HL-60/S4 treated with retinoic acid at 250 ng/mL for 4 days and 3 days (cell line): Measurements from ENCODE around the gene PRKCE.

Source experiments
- in situ Hi-C: fragments of 300-500 bp; cut with MboI; formaldehyde crosslinking; loops from 2 replicates; pipeline ENCODE4 v1.7.0; 2022; ENCODE audit warnings: low sequenced_read_pairs

PRKCE gene

DNA sequence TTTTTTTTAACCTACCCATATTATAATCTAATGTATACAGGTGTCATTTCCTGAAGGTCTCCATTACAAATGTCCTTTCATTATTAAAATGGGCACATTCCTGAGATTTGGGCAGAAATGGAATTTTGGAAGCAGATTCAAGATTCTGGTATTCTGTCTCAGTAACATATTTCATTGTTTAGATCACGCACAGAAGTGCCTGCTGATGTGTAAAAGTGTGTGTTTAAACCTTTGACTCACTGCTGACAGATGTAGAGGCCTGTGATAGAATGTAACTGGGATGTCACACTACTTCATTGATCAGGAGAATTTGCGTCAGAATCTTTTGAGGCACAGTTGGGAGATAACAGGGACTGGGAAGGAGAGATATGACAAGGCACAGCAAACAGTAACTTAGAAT is 368.9 kb downstream of the PRKCE start:
- in situ Hi-C loops: loop anchor here (25.0 kb wide), 1 partner anchor 1317 kb away; no protein-coding TSS in a partner anchor

DNA sequence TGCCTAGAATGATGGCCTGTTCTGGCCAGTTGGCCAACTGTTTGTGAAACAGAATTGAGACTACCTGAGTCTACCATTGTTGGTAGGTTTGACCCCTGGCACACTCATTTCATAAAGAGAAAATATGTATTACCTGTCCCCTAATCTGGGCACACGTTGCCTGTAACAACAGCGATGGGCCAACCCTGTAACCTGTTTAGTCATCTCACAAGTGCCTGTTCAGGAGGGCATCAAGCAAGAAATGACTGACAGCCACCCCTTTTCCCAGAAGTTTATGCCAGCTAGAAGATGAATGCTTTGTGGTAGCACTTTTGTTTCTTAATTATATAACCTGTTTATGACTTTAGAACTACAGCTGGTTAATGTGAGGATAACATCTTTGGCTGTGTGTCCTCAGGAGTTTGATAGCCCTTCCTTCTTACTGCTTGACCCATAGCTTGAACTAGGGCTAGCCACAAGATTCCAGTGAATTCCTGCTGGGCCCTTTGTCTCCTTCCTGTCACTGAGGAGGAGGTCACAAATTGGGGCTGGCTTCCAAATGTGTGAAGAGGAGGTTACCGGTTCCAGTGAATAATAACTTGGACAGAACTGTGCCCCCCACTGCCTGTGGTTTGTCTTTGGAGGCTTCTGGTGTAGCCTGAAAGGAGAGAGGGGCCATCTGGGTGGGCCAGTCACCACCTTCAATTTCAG is 371.8 kb downstream of the PRKCE start:
- in situ Hi-C loops: loop anchor here (25.0 kb wide), 1 partner anchor 1314 kb away; no protein-coding TSS in a partner anchor

DNA sequence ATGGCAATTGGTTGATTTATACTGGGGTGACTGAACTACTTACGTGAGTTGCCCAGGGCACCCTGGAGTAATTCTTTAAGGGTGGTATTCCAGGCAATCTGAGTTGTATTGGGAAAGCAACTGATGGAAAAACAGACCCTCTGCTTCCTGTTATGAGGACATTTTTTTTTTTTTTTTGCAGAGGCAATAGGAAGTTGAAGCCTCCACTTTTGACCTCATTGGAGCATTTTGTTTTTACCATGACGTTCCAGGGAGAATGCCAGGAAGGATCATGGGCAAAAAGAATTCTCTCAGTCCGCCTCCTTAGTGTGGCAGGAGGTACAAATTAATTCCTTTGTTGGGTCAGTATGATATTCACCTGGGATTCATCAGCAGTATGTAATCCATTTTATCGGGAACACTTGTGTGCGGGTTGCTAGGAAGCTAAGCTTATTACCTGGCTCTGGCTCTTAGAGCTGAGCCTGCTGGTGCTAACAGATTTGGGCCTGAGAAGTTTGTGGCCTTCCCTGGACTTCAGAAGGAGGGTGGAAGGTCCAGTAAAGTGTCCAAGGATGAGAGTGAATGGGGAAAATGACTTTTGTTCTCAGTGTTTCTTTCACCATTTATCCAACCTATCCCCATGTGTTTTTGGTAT is 372.8 kb downstream of the PRKCE start:
- in situ Hi-C loops: loop anchor here (25.0 kb wide), 1 partner anchor 1313 kb away; no protein-coding TSS in a partner anchor

DNA sequence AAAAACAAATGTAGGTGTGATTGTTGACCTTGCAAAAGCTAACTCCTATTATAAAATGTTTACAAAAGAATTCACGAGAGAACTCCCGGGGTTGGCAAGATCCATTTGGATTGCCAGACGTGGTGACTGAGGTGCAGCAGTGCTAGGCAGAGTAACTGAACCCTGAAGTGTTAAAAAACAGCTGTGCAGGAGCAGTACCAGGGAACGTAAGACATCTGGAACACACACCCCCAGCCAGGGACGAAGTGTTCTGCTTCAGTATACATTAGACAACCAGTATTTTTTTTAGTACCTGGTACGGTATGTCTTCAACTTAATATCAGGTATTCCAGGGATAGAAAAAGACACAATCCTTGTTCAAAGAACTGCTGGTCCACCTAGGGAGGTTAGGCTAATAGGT is 373.6 kb downstream of the PRKCE start:
- in situ Hi-C loops: no loop called here

DNA sequence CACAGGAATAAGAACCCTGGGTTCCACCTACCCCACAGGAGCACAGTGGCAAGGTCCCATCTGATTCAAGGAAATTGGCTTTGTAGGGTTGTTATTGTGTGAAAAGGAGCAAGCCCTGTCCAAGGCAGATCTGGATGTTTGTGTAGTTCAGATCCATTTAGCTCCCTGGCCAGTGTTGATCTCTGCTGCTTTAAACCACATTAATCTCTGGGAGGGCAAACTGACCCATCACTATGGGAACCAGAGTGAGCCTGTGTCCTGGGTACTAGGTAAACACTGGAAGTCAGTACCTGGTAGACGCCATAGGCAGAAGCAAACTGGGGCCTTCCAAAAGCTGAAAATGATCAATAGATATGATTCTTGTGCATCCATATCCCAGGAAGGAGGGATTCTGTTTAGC is 374.2 kb downstream of the PRKCE start:
- in situ Hi-C loops: no loop called here

DNA sequence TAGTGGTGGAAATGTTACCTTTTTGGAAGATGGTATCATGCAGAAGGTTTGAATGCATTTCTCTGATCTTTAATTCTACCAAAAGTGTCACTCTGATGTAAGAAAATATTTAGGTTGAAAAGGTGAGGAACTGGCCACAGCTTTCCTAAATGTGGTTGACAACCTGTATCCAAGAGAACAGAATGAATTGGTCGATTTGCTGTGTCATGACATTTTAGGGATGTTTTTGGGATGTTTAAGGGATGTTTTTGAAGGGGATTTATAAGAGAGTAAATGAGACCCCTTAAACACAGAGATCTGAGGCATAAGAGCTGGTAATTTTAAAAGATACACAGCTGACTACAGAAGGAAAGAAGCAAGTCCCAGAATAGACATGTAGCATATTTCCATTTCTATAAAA is 375.0 kb downstream of the PRKCE start:
- in situ Hi-C loops: no loop called here

DNA sequence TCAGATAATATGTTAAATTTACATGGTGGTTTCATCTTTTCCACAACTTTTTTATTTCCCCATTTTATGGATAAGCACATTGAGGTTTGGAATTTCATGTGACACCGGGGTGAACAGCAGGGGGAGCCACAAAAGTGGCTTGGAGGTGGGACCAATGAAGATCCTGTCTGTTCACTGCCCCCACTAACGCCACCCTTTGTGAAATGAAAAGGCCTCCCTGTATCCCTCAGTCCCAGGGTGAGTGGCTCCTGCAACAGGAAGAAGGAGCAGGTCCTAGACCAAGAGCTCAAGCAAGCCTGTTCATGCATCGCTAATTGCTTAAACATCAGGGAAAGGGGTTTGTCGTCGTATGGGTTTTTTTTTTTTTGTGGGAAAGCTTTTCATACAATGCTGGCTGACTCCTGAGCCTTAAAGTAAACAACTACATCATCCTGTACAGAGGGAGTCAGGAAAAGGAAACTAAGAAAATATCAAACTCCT is 377.9 kb downstream of the PRKCE start:
- in situ Hi-C loops: no loop called here

DNA sequence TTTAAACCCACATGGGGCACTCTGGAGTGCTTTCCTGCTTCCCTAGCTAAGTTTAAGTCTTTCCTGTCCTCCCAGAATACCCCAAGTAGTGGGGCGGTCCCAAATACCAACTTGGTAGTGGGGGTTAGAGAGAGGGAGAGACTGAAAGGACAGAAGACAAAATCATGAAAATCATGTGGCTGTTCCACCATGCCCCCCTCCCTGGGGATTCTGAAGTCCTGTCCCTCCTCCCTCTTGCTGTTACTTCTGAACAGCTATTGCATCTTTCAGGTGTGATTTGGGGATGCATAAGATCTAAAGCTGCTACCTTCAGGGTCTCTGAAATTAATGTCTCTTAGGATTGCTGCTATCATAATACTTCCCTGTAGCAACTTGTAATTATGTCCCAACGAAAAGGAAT is 378.9 kb downstream of the PRKCE start:
- in situ Hi-C loops: no loop called here

DNA sequence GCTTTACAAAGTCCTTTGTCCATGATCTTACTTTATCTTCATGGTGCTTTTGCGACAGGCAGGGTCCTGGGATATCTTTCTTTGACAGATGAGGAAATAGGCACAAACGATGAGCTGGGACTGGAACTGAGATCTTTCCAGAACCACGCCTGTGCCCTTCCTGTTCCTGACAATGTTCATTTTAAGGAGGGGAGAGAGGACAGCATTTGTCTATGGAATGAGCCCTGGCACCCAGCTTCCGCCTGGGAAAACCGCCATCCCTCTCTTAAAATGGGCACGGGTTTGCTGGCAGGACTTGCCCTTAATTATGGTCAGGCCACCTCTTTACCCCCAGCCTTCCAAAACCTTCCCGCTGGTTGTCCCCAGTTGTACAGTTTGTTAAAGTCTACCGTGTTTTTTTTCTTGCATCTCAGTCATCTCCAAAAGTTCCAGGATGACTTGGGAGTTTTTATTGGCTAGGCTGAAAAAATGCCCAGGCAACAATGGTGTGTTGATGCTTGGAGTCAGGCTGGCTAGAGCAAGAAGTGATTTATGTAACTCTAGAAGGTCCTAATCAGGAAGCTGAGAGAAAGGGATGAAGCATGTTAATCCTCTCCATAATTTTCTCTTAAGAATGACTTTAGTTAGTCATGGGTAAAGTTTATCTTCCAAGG is 380.8 kb downstream of the PRKCE start:
- in situ Hi-C loops: no loop called here

DNA sequence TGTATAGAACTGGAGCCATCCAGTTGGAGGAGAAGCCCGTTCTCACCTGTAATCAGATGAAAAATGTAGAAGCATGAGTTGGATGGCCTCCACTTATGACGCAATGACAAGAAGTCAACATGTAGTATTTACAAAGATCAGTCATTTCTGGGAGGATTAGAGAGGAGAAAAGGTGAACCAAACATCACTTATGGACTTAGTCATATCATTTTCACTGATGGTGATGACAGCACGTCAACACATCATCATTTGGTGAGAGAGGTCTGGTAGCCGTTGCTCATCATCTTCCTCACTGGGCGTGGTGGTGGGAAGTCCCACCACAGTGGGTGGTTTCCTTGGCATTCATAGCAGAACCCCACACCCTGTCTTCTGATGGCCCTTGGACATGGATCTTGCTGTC is 381.5 kb downstream of the PRKCE start:
- in situ Hi-C loops: no loop called here

DNA sequence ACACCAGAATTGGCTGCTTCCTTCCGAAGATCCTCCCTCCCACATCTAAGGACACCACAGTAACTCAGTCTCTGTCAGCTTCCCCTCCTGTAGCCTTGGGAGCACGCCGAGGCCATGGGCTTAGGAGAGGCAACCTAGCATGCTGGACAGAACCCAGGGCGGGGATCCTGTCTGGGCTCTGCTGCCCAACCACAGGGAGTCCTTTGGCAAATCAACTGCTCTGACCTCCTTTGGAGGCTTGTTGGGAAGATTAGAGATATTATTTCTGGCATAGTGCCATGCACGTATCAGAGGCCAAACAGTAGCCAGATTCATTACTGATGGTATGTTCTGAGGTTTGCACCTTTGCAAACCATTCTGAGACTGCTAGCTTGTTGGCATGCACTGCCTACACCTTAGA is 383.1 kb downstream of the PRKCE start:
- in situ Hi-C loops: no loop called here

DNA sequence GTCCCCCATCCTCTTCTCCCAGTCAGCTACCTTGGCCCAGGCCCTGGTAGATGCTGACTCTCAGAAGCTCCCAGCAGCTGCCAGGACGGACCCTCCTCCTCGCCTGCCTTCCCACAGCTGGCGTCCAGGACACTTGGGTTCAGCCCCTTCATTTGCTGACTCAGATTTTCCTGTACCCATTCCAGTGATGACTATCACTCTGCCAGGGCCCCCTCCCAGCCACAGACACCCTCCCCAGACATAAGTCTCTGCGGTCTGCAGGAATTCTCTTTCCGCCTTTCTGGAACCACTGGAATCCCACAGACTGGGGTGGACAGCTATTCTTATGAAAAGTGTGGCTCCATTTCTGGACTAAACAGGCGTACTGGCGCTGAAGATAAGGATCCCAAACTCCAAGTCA is 385.5 kb downstream of the PRKCE start:
- in situ Hi-C loops: no loop called here

DNA sequence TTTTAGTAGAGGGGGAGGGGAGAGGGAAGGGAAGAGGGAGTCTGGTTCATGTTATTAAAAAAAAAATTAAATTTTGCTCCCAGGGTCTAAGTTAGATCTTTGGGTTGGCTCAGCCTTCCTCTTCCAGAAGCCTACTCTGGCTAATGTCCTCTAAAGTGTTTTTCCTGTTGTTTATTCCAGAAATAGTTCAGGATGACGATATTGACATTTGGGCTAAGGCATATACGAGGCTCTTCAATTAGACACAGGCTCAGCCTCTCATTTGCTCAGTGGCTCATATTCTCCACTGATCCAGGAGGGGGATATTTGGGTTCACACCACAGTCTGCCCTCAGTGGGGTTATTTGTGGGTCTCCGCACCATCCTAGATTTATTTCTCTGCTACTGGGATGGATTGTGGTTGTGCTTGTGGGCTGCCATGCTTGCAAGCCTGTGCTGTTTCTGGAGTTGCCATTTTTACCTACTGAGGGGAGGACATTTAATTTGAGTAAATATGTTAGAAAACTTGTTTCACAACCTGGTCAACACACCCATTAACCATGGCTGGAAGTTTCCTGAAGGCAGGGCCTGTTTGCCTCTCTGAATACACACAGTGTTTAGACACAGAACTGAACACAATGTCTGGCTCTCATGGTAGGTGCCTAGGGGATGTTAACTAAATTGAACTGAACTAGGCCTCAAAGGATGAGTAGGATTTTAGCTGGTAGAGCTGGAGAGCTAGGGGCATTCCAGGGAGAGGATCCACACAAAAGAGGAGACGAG is 388.2 kb downstream of the PRKCE start:
- in situ Hi-C loops: no loop called here

DNA sequence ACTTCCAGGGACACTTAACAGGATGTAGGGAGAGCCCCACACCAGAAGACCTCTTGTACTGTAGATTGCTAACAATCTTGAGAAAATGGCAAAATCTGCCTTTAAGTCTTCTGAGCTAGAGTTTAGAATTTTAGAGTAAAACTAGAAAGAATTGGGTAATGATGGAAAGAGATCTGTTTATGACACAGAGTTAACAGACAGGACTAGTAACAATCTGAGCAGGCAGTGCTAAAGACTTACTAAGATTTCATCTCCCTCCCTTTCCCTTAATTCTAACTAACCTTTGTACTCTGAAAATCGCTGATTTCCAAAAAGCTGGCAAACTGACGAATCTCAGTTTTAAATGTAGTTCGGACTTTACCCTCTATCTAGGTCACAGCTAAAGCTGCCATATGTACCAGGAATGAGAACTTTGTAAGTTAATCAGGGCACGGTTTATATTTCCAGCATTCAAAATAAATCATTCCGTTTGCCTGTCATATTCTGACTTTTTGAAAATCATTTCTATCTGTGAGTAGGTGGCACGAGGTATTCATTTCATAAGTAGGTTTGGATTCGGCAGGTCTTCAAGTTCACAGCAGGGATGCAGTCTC is 389.2 kb downstream of the PRKCE start:
- in situ Hi-C loops: no loop called here

DNA sequence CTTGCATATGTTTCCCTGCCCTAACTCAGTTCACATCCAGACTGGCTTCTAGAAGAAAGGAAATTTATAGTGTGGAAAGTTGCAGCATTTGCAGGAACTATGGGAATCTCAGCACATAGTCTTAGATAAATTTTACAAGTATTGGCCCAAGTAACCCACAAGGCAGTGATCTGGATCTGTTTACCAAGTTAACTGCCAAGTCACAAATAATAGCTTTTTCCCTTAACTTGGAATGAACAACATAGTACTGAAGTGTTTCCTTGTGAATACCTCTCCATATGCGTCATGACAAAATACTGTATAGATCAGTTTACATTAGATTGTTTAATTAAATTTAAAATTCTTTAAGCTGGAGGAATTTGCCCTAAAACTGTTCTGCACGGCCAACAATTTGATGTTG is 390.0 kb downstream of the PRKCE start:
- in situ Hi-C loops: no loop called here

DNA sequence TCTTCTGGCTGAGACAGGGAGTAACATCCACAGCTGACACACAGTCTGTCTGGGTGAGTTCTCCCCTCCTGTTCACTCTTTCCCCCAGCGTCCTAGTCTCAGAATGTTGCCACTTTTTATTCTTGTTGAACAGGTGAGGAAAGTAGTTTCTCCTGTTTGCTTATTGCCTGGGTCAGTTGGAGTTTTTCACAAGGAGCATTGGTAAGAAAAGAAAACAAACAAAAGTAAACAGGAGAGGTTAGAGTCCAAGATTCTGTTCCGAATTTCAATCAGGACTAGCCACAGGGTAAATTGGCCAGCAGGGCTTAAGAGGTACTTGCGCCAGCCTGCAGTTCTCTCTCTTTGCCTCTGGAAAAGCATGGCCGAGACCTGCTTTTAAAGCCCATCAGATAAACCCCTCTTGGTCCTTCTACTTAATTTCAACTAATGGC is 390.7 kb downstream of the PRKCE start:
- in situ Hi-C loops: no loop called here

DNA sequence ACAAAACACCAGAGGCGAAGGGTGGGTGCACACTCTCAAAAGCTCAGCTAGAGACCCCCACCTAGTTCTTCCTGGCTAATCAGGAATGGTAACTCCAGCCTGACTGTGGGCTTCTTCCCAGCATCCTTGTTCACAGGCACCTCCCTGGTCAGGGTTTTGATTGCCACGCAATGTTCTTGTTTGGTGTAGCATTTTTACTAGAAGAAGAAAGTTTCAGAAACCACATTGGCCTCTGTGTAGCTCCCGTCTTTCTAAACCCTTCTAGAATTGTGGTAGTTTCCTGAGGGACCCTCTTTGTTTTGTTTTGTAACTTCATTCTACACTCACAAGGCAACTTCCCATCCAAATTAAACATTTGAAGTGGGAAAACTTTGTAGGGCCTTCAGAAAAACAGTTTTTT is 391.2 kb downstream of the PRKCE start:
- in situ Hi-C loops: no loop called here

DNA sequence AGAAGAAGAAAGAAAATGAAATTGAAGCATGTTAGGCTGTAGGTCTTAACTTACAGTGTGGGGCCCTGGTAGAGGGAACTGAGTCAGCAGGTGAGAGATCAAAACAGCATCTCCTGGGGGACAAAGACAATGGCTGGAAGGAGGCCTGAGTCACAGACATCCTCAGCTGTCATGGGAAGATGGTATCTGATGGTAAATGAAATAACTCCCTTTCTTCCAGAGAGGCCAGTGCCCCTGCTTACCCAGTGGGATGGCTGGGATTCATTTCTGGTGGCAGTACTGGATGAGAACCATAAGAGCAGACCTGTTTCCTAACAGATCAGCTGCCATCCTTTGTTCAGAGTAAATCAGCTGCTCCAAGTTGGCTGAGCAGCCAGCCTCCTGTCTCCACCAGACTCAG is 394.4 kb downstream of the PRKCE start:
- in situ Hi-C loops: no loop called here

DNA sequence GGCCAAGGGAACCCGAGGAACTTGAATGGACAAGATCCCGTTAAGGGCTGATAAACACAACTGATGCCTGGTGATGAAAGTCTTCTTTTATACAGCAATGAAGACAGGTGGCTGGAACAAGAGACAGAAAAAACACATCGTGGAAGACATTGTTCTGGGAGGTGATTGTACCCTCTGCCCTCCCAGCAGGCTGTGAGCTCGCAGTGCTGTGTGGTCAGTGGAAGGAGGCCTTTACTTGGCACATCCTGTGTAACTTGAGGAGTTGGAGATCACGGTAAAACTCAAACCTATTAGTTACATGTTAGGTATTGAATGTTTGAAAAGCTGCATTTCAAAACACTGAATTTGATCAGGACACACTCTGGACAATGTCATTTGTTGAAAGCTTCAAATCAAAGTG is 395.8 kb downstream of the PRKCE start:
- in situ Hi-C loops: no loop called here

DNA sequence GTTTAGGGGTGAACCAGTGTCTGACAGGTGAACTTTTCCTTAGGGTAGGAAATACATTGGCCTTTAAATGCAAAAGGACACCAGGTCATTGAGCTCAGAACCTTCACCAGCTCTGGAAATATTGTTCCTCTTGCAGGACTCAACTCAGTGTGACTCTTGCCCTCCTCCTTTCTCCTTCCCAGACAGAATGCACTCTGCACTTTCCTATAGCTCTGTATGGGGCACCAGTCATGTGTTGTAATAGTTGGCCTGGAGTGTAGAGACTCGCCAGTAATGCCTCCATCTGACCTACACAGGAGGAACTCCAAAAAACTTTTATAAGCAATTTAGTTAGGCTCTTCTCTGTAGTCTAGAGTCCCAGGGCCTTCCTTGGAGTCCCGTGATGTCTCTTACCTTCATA is 397.2 kb downstream of the PRKCE start:
- in situ Hi-C loops: no loop called here

DNA sequence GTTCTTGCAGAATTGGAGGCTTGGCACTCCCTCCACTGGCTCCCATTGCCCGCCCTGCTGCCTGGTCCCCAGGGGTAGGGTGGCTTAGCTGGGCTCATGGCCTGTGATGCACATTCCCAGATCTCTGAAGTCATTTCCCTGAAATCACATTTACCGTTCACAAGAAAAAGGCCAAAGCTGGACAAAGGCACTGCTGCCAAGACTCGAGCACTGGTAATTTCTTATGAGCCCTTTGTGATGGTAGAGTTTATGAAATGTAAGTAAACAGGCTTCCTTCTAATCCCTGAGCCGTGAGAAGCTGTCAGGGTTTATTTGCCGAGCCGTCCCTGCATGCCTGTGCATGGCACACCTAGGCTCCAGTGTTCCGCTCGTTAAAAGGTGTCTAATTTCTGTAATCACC is 398.6 kb downstream of the PRKCE start:
- in situ Hi-C loops: no loop called here
